ENCODE measurements around the gene RAD23A.

Gene RAD23A

DNA sequence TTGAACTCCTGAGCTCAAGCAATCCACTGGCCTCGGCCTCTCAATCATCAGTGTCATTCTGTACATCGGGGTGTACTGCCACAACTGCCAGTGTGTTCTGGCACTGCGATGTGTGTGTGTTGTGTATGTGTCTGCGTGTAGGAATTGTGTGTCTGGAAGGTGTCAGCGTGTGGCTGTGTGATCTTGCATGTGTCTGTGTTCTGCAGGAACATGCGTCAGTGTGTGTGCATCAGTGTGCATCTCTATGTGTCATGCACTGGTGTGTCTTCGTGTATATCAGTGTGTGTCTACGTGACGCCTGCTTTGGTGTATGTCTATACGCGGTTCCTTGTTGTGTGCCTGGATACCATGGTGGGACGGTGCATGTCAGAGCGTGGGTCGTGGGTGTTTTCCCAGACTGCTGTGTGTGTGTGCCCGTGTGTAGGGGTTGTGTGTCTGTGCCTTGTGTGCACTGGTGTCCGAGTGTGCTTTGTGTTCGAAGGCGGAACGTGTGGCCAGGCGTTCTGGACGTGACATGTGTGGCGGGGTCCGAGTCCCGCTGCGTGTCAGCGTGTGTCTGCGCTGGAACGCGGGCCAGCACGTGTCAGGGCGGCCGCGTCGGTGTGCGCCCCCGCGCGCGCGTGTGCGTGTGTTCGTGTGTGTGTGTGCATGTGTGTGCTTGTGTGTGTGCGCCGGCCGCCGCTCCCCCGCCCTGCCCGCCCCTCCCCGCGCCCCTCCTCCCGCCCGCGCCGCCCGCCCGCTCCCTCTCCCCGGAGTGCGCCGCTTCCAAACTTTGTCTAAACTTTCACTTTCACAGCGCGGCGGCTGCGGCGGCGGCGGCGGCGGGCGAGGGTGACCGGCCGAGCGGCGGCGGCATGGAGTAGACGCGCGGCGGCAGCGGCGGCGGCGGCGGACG is 49.3 kb downstream of the RAD23A start, which contains the start of gene NFIX (continued):
- TF ChIP-seq RBAK (tag by site-specific recombination; IDR thresholded peaks at IDR 0.05) (0 out of 2 replicates have a peak, but pooled peaks have one; percentile 11), ZNF24 (tag by site-specific recombination; IDR thresholded peaks at IDR 0.05) (0 out of 2 replicates have a peak, but pooled peaks have one; percentile 20), IKZF3 (tag by site-specific recombination; IDR thresholded peaks at IDR 0.05) (no peak), ZNF560 (tag by site-specific recombination; IDR thresholded peaks at IDR 0.05; ENCODE audit: borderline replicate concordance) (no peak), PRDM2 (tag by site-specific recombination; IDR thresholded peaks at IDR 0.05; ENCODE audit: borderline replicate concordance) (no peak; the same call in 1 of the 2 replicates), ZNF660 (tag by site-specific recombination; IDR thresholded peaks at IDR 0.05) (no peak), ZIC2 (tag by site-specific recombination; IDR thresholded peaks at IDR 0.05) (peak; percentile 83), ZNF677 (tag by site-specific recombination; IDR thresholded peaks at IDR 0.05) (no peak)
- TF ChIP-seq, protein P1, sequence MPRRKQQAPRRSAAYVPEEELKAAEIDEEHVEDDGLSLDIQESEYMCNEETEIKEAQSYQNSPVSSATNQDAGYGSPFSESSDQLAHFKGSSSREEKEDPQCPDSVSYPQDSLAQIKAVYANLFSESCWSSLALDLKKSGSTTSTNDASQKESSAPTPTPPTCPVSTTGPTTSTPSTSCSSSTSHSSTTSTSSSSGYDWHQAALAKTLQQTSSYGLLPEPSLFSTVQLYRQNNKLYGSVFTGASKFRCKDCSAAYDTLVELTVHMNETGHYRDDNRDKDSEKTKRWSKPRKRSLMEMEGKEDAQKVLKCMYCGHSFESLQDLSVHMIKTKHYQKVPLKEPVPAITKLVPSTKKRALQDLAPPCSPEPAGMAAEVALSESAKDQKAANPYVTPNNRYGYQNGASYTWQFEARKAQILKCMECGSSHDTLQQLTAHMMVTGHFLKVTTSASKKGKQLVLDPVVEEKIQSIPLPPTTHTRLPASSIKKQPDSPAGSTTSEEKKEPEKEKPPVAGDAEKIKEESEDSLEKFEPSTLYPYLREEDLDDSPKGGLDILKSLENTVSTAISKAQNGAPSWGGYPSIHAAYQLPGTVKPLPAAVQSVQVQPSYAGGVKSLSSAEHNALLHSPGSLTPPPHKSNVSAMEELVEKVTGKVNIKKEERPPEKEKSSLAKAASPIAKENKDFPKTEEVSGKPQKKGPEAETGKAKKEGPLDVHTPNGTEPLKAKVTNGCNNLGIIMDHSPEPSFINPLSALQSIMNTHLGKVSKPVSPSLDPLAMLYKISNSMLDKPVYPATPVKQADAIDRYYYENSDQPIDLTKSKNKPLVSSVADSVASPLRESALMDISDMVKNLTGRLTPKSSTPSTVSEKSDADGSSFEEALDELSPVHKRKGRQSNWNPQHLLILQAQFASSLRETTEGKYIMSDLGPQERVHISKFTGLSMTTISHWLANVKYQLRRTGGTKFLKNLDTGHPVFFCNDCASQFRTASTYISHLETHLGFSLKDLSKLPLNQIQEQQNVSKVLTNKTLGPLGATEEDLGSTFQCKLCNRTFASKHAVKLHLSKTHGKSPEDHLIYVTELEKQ (tag by site-specific recombination; IDR thresholded peaks at IDR 0.05; ENCODE audit: borderline replicate concordance), result no peak

GRCh38 chr19:12995596-12996405 is 50.1 kb downstream of the RAD23A start:
- CTCF ChIA-PET, result interaction anchor here (2.5 kb wide), 1 partner anchor 65 kb away, joined by 11 read pairs; no protein-coding TSS in a partner anchor
- peak overlapping the region; percentile 51 for H3K4me3 ChIP-seq (ENCODE audit: low read depth, low read length)
- H3K27ac ChIP-seq (ENCODE audit: extremely low read depth, low read depth, low read length), result peak overlapping the region; percentile 70; the same call in 1 of the 2 replicates
- H3K4me1 ChIP-seq (ENCODE audit: control insufficient read depth, insufficient read depth, low read length), result no peaks in the 10 kb centered on the region
- no peaks in the 10 kb centered on the region for H3K9me3 ChIP-seq (ENCODE audit: control insufficient read depth, insufficient read depth, low read depth, low read length)
- H3K36me3 ChIP-seq (ENCODE audit: control insufficient read depth in 2 of 2, insufficient read depth in 1 of 2, low read length in 2 of 2), result peaks cover 0 to 6% of the 10 kb centered on the region in 2 experiments; a peak in 1 of 3 replicates
- POLR2A ChIA-PET, result no interaction called here
- peak; percentile 65 for TF ChIP-seq ZBTB26 (tag by site-specific recombination; optimal IDR thresholded peaks at IDR 0.05)
- TF ChIP-seq, protein P2, sequence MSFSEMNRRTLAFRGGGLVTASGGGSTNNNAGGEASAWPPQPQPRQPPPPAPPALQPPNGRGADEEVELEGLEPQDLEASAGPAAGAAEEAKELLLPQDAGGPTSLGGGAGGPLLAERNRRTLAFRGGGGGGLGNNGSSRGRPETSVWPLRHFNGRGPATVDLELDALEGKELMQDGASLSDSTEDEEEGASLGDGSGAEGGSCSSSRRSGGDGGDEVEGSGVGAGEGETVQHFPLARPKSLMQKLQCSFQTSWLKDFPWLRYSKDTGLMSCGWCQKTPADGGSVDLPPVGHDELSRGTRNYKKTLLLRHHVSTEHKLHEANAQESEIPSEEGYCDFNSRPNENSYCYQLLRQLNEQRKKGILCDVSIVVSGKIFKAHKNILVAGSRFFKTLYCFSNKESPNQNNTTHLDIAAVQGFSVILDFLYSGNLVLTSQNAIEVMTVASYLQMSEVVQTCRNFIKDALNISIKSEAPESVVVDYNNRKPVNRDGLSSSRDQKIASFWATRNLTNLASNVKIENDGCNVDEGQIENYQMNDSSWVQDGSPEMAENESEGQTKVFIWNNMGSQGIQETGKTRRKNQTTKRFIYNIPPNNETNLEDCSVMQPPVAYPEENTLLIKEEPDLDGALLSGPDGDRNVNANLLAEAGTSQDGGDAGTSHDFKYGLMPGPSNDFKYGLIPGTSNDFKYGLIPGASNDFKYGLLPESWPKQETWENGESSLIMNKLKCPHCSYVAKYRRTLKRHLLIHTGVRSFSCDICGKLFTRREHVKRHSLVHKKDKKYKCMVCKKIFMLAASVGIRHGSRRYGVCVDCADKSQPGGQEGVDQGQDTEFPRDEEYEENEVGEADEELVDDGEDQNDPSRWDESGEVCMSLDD (tag by site-specific recombination; IDR thresholded peaks at IDR 0.05), result peak; percentile 69; the same call in 1 of the 2 replicates
- 0 out of 2 replicates have a peak, but pooled peaks have one; percentile 24 for TF ChIP-seq ZNF2 (tag by site-specific recombination; IDR thresholded peaks at IDR 0.05)
- TF ChIP-seq KLF8 (tag by site-specific recombination; IDR thresholded peaks at IDR 0.05), result peak; percentile 58; the same call in 1 of the 2 replicates
- TF ChIP-seq KLF16 (tag by site-specific recombination; IDR thresholded peaks at IDR 0.05), result no peak
- TF ChIP-seq BCL11B (tag by site-specific recombination; IDR thresholded peaks at IDR 0.05; ENCODE audit: low read depth), result 0 out of 2 replicates have a peak, but pooled peaks have one; percentile 33
- no peak for TF ChIP-seq ZNF658 (tag by site-specific recombination; IDR thresholded peaks at IDR 0.05)
- TF ChIP-seq ZNF473 (tag by site-specific recombination; IDR thresholded peaks at IDR 0.05), result no peak

Data from HEK293 (cell line).